HG02840 (cell line): ENCODE data around the gene HACD3.
"Not testable (repeated sequence)": the region's sequence is repeated elsewhere in the genome, so short reads cannot be mapped to it uniquely, and the experiment has no call there.

Experiments
- ATAC-seq: cut with Tn5 transposase; IDR thresholded peaks from one replicate; pipeline ENCODE4 v1.9.1; 2021; ENCODE audit warnings: mild to moderate bottlenecking, moderate library complexity, moderate number of reproducible peaks; ENCODE audit not compliant: unreplicated experiment, low FRiP score

HACD3 gene

DNA sequence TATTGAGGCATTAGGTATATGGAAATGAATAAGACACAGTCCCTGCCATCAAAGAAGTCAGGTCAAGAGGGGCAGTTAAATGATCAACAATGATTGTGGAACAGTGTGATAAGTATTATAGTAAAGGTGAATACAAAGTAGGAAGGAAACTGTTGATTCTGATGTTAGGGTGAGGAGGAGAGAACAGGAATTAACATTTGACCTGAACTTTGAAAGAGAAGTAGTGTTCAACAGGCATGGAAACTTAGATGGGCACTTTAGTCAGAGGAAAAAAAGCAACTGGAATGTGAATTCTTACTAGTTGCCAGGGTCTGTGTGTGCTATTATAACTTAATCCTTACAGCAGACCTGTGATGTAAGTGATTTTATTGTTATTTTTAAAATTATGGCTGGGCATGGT lies 17.6 kb downstream of the HACD3 start:
- no peak for ATAC-seq

GRCh38 chr15:65549288-65549687 lies 19.0 kb downstream of the HACD3 start:
- not testable (repeated sequence) for ATAC-seq

GRCh38 chr15:65550681-65551098 lies 20.4 kb downstream of the HACD3 start:
- no peak for ATAC-seq

- ATAC-seq, result no peak
These were observed 20.9 kb downstream of the HACD3 start for GRCh38 chr15:65551183-65551582.

DNA sequence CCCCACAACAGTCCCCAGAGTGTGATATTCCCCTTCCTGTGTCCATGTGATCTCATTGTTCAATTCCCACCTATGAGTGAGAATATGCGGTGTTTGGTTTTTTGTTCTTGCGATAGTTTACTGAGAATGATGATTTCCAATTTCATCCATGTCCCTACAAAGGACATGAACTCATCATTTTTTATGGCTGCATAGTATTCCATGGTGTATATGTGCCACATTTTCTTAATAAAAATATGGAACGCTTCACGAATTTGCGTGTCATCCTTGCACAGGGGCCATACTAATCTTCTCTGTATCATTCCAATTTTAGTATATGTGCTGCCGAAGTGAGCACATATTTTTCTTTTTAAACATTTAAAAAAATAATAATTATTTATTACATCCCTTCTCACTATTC lies 22.6 kb downstream of the HACD3 start:
- ATAC-seq, result not testable (repeated sequence)

- no peak for ATAC-seq
These were observed 23.4 kb downstream of the HACD3 start for GRCh38 chr15:65553691-65554090.

DNA sequence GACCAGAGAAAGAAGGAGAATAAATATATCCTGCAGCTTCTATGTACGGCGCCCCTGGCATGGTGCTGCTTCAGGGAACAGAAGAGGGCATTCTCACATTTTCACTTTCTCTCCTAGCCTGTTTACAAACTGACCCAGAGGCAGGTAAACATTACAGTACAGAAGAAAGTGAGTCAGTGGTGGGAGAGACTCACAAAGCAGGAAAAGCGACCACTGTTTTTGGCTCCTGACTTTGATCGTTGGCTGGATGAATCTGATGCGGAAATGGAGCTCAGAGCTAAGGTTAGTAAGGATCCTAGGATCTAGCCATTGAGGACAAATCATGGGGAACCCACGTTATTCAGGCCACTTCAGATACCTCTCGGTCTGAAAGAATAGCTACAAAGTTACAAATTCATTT lies 26.4 kb downstream of the HACD3 start:
- no peak for ATAC-seq

DNA sequence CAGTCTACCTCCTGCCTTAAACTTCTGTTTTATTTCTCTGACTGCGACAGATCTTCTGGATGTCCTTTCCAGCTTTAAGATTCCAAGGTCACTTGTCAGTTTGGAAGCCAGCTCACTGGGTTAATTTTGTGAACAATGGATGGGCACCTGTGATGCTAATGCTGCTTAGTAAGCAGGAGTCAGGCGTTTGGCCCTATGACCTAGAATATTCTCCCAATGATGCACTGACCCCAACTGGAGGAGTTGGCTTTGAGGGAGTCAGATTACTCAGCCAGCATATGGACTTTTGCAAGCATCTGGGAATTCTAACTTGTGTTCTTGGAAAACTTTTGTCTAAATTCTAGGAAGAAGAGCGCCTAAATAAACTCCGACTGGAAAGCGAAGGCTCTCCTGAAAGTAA lies 28.1 kb downstream of the HACD3 start:
- no peak for ATAC-seq

DNA sequence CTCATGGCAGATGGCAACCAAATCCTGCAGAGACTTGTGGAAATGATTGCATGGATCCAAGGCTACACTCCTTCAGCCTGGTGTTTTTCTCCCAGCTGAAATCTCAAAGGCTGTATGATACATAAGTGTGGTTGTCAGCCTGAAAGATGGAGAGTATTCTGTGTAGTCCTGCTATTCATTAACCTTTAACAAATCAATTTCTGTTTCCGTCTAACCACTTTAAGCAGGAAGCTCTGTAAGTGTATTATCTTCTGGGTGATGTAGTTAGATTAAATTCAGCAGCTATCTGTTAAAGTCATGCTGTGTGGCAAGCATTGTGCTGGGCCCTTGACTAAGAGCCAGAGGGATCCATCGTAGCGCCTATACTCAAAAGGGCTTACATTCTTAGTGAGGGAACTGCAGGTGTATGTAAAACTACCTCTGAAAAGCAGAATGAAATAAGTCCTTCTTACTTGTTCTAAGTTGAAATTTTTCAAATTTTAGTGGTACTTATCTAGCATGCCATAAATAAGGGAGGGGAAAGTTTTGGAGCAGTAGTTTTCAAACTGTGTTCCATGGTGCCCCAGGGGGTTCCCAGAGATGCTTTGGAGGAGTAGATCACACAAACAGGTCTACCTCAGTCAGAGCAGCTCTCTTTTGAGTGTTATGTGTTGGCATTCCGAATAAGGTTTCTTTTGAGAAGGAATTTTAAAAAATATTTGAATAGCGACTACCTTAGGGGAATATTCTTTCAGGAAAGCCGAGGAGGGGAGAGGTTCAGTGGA lies 28.9 kb downstream of the HACD3 start:
- no peak for ATAC-seq

DNA sequence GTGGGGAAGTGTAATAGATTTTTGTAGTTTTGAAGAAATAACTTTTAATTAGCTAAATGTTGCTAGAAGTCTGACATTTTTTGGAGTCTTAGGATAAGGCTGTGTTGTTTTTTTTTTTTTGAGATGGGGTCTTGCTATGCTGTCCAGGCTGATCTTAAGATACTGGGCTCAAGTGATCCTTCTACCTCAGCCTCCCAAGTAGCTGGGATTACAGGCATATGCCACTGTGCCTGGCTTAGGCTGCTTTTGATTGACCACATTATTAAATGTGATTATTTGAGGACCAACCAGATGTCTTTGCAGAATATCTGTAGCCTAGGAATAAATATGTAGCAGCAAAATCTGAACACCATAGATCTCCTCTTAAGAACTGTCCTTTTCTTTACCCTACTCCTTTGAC lies 29.7 kb downstream of the HACD3 start:
- no peak for ATAC-seq

GRCh38 chr15:65561934-65562333 lies 31.7 kb downstream of the HACD3 start:
- no peak for ATAC-seq

- no peak for ATAC-seq
These were observed 39.5 kb downstream of the HACD3 start for GRCh38 chr15:65569728-65570127.

DNA sequence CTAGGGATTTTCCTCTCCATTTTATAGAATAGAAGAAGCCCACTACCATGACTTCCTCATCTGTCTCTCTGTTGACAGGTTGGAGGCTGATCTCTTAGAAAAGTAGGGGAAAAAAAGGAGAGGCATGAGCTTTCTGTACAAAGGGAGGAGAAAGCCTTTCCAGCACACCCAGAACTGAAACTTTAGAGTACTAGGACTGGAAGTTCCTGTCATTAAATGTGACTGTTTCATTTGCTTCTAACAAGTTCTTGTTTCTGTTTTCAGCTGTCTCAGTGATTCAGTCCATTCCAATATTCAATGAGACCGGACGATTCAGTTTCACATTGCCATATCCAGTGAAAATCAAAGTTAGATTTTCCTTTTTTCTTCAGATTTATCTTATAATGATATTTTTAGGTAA lies 41.7 kb downstream of the HACD3 start:
- ATAC-seq, result no peak

DNA sequence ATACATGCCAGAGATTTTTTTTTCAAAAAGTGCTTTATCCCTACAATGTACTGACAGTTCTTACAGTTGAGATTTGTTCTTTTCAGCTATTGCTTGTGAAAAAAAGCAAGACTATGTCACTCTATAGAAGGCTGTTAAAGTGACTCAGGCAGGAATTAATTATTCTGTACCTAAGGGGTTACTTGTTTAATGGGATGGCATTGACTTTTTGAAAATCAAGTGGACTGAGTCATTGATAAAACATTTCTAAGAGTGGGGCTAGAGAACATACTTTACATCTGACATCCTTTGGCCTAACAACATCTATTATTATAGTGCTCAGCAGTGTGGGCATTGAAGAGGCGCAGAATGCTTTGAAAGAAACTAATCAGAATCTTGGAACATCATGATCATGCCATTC lies 46.4 kb downstream of the HACD3 start:
- no peak for ATAC-seq

DNA sequence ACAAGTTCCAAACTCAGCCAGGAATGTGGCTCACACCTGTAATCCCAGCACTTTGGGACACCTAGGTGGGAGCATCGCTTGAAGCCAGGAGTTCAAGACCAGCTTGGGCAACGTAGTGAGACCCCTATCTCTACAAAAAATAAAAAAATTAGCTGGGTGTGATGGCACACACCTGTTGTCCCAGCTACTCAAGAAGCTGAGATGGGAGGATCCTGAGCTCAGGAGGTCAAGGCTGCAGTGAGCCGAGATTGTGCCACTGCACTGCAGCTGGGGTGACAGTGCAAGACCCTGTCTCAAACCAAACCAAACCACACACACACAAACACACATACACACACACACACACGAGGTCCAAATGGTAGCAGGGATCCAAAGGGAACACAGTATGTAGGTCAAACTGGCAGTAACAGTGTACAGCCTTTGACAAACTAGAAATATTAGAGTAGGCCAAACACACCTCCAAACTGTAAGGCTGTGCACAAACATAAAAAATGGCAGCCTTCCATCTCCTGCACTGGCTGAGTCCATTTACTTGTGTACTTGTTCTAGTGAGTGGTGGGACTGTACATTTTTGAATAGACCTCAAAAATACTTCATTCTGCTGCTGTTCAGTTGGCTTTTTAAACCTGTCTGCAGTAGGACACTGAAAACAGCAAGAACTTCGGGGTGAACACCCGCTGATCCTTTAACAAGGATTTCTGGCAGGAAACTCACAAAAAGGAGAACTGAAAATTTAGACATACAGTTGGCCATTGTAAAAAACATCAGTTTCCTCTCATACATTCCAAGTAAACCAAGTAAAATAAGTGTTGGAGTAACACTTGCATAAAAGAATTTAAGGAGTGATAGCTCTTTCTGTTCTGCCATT lies 47.1 kb downstream of the HACD3 start:
- ATAC-seq, result no peak

GRCh38 chr15:65578904-65579728 lies 48.9 kb downstream of the HACD3 start:
- no peak for ATAC-seq

DNA sequence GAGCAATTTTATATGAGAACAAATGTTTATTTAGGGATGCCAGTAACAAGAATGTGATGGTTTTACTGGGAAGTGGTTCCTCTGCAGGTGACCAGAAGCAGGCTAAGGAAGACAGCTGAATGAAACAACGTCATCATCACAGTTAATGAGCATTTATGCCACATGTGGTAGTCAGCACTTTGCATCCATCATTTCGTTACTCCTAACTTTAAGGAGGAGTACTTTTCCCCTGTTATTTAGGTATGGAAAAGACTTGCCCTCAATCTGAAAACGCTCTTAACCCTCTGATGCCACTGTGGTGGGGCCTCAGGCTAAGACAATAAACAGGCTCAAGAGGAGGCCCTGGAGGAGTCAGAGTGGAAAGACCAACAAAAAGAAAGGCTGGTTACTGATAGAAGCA lies 49.5 kb downstream of the HACD3 start:
- no peak for ATAC-seq

GRCh38 chr15:65580287-65580686 lies 50.0 kb downstream of the HACD3 start:
- no peak for ATAC-seq

GRCh38 chr15:65583701-65584100 lies 53.4 kb downstream of the HACD3 start:
- no peak for ATAC-seq

DNA sequence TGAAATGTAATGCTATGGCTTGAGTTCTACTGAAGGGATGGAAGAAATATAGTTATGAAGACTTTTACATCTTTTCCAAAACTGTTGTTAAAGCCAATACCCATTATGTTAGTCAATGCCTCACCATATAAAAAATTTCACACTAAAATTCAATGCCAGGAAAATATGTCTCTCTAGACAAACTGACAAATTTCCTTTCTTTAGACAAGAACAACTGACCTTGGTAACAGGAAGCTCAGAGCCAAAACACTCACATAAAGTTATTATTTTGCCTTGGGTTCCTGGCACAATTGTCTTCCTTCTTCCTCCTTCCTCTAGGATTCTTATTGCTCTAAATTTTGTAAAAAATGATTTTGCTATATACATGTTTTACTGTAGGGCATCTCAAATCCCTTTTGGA lies 54.0 kb downstream of the HACD3 start:
- no peak for ATAC-seq

GRCh38 chr15:65587094-65587493 lies 56.8 kb downstream of the HACD3 start:
- ATAC-seq, result no peak
